ENCODE results near the gene NOL4L. TPM values are rescaled to one million over a fixed set of nuclear protein-coding genes. Genes with fewer than 3 reads are reported as not detected.

The NOL4L gene
- total RNA-seq, 1 experiment from 2014 or later = 31.7 TPM

DNA sequence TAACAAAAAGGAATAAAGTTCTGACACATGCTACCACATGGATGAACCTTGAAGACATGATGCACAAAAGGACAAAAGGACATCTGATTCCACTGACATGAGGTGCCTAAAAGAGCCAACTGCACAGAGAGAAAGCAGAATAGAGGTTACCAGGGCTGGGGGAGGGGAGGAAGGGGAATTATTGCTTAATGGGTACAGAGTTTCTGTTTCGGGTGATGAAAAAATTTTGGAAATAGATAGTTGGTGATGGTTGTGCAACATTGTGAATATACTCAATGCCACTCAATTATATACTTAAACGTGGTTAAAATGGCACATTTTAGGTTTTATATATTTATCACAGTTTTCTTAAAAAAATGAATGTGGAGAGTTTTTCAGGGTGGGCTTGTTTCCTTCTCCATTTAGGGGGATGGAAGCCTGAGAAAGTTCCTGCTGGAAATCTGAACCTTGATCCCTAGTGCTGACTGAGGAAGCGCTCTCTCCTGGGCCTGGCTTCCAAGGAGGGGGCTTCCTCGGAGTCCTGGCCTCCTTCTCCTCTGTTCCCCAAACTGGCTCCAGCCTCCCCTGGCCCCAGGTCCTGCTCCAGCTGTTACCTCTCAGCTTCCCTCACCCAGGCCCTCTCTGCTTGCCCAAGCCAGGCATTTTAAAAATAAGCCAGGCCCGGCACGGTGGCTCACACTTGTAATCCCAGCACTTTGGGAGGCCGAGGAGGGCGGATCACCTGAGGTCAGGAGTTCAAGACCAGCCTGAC lies 79.2 kb downstream of the NOL4L start:
- H3K4ac ChIP-seq (ENCODE audit: low read depth, low read length) = no peak overlapping the region
- no peak for TF ChIP-seq CTCF (conservative IDR thresholded peaks at IDR 0.05)
- no peaks in the 10 kb centered on the region for H3K79me1 ChIP-seq (ENCODE audit: insufficient read depth, low read depth, low read length, poor library complexity, severe bottlenecking)
- Mint-ChIP-seq H3K36me3 (ENCODE audit: insufficient read depth in 1 of 3, low read depth in 3 of 3) (no peaks in the 10 kb centered on the region), H3K9me3 (no peaks in the 10 kb centered on the region), H3K4me3 (no peak overlapping the region; a peak in 1 of 5 replicates), H3K27ac (no peak overlapping the region), H3K4me1 (peaks cover 25 to 26% of the 10 kb centered on the region in 2 experiments), H3K27me3 (ENCODE audit: low read depth) (peaks cover 7% of the 10 kb centered on the region)
- no peak overlapping the region for H4K91ac ChIP-seq (ENCODE audit: insufficient read length, low read depth, low read length)
- no peaks in the 10 kb centered on the region for H3K79me2 ChIP-seq (ENCODE audit: insufficient read depth, low read length)
- no peaks in the 10 kb centered on the region for H3K27me3 ChIP-seq (ENCODE audit: insufficient read depth, low read length)
- no peaks in the 10 kb centered on the region for H3K4me1 ChIP-seq (ENCODE audit: insufficient read depth, low read length)
- no peak overlapping the region for H2BK5ac ChIP-seq (ENCODE audit: insufficient read length, low read length)
- H4K5ac ChIP-seq (ENCODE audit: insufficient read length, low read depth, low read length) = no peak overlapping the region
- no peak overlapping the region for H3K9ac ChIP-seq (ENCODE audit: extremely low read depth, insufficient read length, low read length)
- no peak overlapping the region for H4K8ac ChIP-seq (replicated peaks; ENCODE audit: insufficient read length, low read depth, low read length)
- H4K20me1 ChIP-seq (ENCODE audit: control insufficient read depth, insufficient read depth, insufficient read length) = no peaks in the 10 kb centered on the region
- H3T11ph ChIP-seq (ENCODE audit: low read length) = no peak overlapping the region
- no peak overlapping the region for H3K56ac ChIP-seq (ENCODE audit: insufficient read length, low read depth, low read length)
- H2AFZ ChIP-seq (ENCODE audit: low read length) = no peak overlapping the region
- no peak for DNase-seq
- H3K23ac ChIP-seq (ENCODE audit: insufficient read length, low read depth, low read length) = no peak overlapping the region
- H3K14ac ChIP-seq (ENCODE audit: insufficient read depth, low read length) = no peak overlapping the region
- H2AK5ac ChIP-seq (ENCODE audit: insufficient read length, low read length) = no peak overlapping the region
- H3K18ac ChIP-seq (ENCODE audit: insufficient read length, low read depth, low read length) = no peak overlapping the region
- H3K4me2 ChIP-seq (ENCODE audit: insufficient read depth, insufficient read length, low read length) = no peak overlapping the region
- H3K9me3 ChIP-seq (ENCODE audit: control insufficient read depth, low read depth, low read length) = no peaks in the 10 kb centered on the region
- H2BK15ac ChIP-seq (ENCODE audit: low read depth, low read length) = no peak overlapping the region
- no peaks in the 10 kb centered on the region for H3K23me2 ChIP-seq (ENCODE audit: insufficient read length, low read depth, low read length, poor library complexity, severe bottlenecking)
- no peak overlapping the region for H2BK20ac ChIP-seq (ENCODE audit: low read depth, low read length, poor library complexity, severe bottlenecking)
- H3K27ac ChIP-seq (ENCODE audit: insufficient read length, low read depth, low read length) = no peak overlapping the region
- no peak overlapping the region for H2BK12ac ChIP-seq (ENCODE audit: insufficient read length, low read depth, low read length)
- no peak overlapping the region for H2BK120ac ChIP-seq (ENCODE audit: low read depth, low read length, poor library complexity, severe bottlenecking)
- WGBS (ENCODE audit: extremely low coverage, insufficient read length, low lambda C conversion rate) = no CpG with 5 or more reads among the region's 8 CpGs
